Mesenchymal stem cell (in vitro differentiated cells and primary cell): ENCODE data around the gene EDRF1.
"Not testable (repeated sequence)": the region's sequence is repeated elsewhere in the genome, so short reads cannot be mapped to it uniquely, and the experiment has no call there.

ENCODE experiments used
- DNase-seq: peaks from one replicate; pipeline ENCODE4 v3.0.0-alpha.2; 2013
- H2AFZ ChIP-seq: one replicate; pipeline ENCODE4 v1.6.1; 2013; ENCODE audit warnings: low read depth, mild to moderate bottlenecking, control low read depth, inconsistent platforms, low read length, moderate library complexity
- H2AK5ac ChIP-seq: 2 replicates; pipeline ENCODE4 v1.6.1; 2013; ENCODE audit warnings: low read length, moderate library complexity, mild to moderate bottlenecking, inconsistent platforms; ENCODE audit not compliant: severe bottlenecking
- H2BK120ac ChIP-seq: one replicate; pipeline ENCODE4 v1.6.1; 2013; ENCODE audit warnings: low read depth, mild to moderate bottlenecking, inconsistent platforms, low read length, moderate library complexity
- H2BK12ac ChIP-seq, 2 experiments: one replicate each; pipeline ENCODE4 v1.6.1; 2013; ENCODE audit warnings: inconsistent platforms in 2 of 2, low read length in 2 of 2, mild to moderate bottlenecking in 2 of 2, moderate library complexity in 2 of 2, control low read depth in 1 of 2
- H2BK15ac ChIP-seq: one replicate; pipeline ENCODE4 v1.6.1; 2013; ENCODE audit warnings: mild to moderate bottlenecking, low read depth, inconsistent platforms; ENCODE audit not compliant: poor library complexity, severe bottlenecking
- H2BK5ac ChIP-seq: 2 replicates; pipeline ENCODE4 v1.6.1; 2013; ENCODE audit warnings: low read depth, mild to moderate bottlenecking, low read length, control low read depth, inconsistent platforms; ENCODE audit not compliant: poor library complexity, severe bottlenecking
- H3K14ac ChIP-seq, 2 experiments: one replicate each; pipeline ENCODE4 v1.6.1; 2013; ENCODE audit warnings: inconsistent platforms in 2 of 2, low read length in 2 of 2, control low read depth in 1 of 2, mild to moderate bottlenecking in 1 of 2, moderate library complexity in 1 of 2
- H3K18ac ChIP-seq, 2 experiments: one replicate each; pipeline ENCODE4 v1.6.1; 2013; ENCODE audit warnings: inconsistent platforms in 2 of 2, low read length in 2 of 2, control low read depth in 1 of 2, low read depth in 1 of 2, mild to moderate bottlenecking in 1 of 2
- H3K23ac ChIP-seq, 2 experiments: one replicate each; pipeline ENCODE4 v1.6.1; 2013; ENCODE audit warnings: inconsistent platforms in 2 of 2, low read length in 2 of 2, mild to moderate bottlenecking in 2 of 2, moderate library complexity in 2 of 2, control low read depth in 1 of 2
- H3K27ac ChIP-seq: 2 replicates; pipeline ENCODE4 v1.5.1; 2013; ENCODE audit warnings: mild to moderate bottlenecking, moderate library complexity, low read length, control low read depth, inconsistent platforms; ENCODE audit not compliant: poor library complexity, severe bottlenecking
- H3K27me3 ChIP-seq, 2 experiments: 2 replicates each; pipeline versions ENCODE4 v1.6.1 to v1.7.0; 2013; ENCODE audit warnings: low read length in 2 of 2, mild to moderate bottlenecking in 2 of 2, moderate library complexity in 2 of 2, control low read depth in 1 of 2, inconsistent platforms in 1 of 2; ENCODE audit not compliant: control insufficient read depth in 1 of 2, insufficient read depth in 1 of 2
- H3K36me3 ChIP-seq, 2 experiments: 2 replicates each; pipeline versions ENCODE4 v1.6.1 to v1.7.0; 2013; ENCODE audit warnings: low read length in 2 of 2, control low read depth in 1 of 2, inconsistent platforms in 1 of 2, low read depth in 1 of 2, mild to moderate bottlenecking in 1 of 2; ENCODE audit not compliant: insufficient read depth in 2 of 2, control insufficient read depth in 1 of 2
- H3K4ac ChIP-seq, 2 experiments: one replicate each; pipeline ENCODE4 v1.6.1; 2013; ENCODE audit warnings: inconsistent platforms in 2 of 2, low read length in 2 of 2, mild to moderate bottlenecking in 2 of 2, moderate library complexity in 2 of 2, control low read depth in 1 of 2, low read depth in 1 of 2
- H3K4me1 ChIP-seq: 2 replicates; pipeline ENCODE4 v1.6.1; 2013; ENCODE audit warnings: low read depth, low read length, control low read depth; ENCODE audit not compliant: control insufficient read depth, insufficient read depth
- H3K4me2 ChIP-seq: 2 replicates; pipeline ENCODE4 v1.6.1; 2013; ENCODE audit warnings: low read length, mild to moderate bottlenecking, inconsistent platforms; ENCODE audit not compliant: poor library complexity, severe bottlenecking
- H3K4me3 ChIP-seq, 2 experiments: 2 replicates each; pipeline versions ENCODE4 v1.5.1 to v1.7.0; 2013; ENCODE audit warnings: low read length in 2 of 2, mild to moderate bottlenecking in 2 of 2, control low read depth in 1 of 2, low read depth in 1 of 2; ENCODE audit not compliant: insufficient read depth in 1 of 2
- H3K79me1 ChIP-seq: replicated peaks from 2 replicates; pipeline ENCODE4 v1.6.1; 2013; ENCODE audit warnings: mild to moderate bottlenecking, control low read depth, low read length, inconsistent platforms; ENCODE audit not compliant: poor library complexity, severe bottlenecking
- H3K9ac ChIP-seq: 2 replicates; pipeline ENCODE4 v1.7.0; 2013; ENCODE audit warnings: mild to moderate bottlenecking, low read length, moderate library complexity
- H3K9me3 ChIP-seq: 2 replicates; pipeline ENCODE4 v1.7.0; 2013; ENCODE audit warnings: mild to moderate bottlenecking, low read length; ENCODE audit not compliant: control insufficient read depth
- H4K8ac ChIP-seq: one replicate; pipeline ENCODE4 v1.6.1; 2013; ENCODE audit warnings: inconsistent platforms, mild to moderate bottlenecking, low read length, moderate library complexity
- H4K91ac ChIP-seq: one replicate; pipeline ENCODE4 v1.6.1; 2013; ENCODE audit warnings: mild to moderate bottlenecking, low read length, inconsistent platforms
- WGBS: methylation state at CpG from one replicate; pipeline ENCODE4 v1.1.7; 2013; ENCODE audit warnings: mixed read lengths; 5-methylcytosine and 5-hydroxymethylcytosine counted together

The EDRF1 gene

DNA sequence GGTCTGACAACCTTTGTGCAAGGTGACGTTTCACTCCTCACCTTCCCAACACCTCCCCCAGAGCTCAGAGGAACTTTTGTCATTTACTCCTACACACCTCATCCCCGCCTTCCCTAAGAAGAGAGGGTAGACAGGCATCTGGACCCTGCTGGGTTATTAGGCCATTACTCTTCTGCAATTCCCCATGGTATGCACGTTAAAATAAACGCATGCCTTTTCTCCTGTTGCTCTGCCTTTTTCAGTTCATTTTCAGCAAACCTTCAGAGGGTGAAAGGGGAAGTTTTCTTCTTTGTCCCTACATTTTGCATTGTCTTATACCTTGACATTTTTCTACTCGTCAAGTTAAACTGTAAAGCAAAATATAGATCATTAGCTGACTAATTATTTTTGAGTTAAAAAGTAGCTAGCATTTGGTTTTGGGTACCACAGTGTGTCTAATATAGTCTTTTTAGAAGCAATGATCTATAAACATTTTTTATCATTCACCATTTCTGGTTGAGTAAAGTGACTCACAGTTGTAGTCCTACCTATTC is 10.5 kb upstream of the EDRF1 start:
- no peak overlapping the region for H3K4me3 ChIP-seq
- H3K14ac ChIP-seq = no peak overlapping the region
- H2BK120ac ChIP-seq = no peak overlapping the region
- no peak overlapping the region for H3K18ac ChIP-seq
- H3K36me3 ChIP-seq = peaks cover 0 to 4% of the 10 kb centered on the region in 2 experiments
- H2BK5ac ChIP-seq = peak overlapping the region; percentile 51
- DNase-seq = no peak
- H3K79me1 ChIP-seq = peaks cover 3% of the 10 kb centered on the region
- H3K9me3 ChIP-seq = no peaks in the 10 kb centered on the region
- H2AFZ ChIP-seq = no peak overlapping the region
- no peak overlapping the region for H2BK15ac ChIP-seq
- H3K4ac ChIP-seq = no peak overlapping the region
- H3K9ac ChIP-seq = no peak overlapping the region
- H3K4me2 ChIP-seq = no peak overlapping the region
- WGBS = 41% methylated on average over 3 of the region's 5 CpGs
- H3K27me3 ChIP-seq = no peaks in the 10 kb centered on the region
- peaks cover 3% of the 10 kb centered on the region for H3K4me1 ChIP-seq
- no peak overlapping the region for H4K91ac ChIP-seq
- no peak overlapping the region for H3K27ac ChIP-seq
- no peak overlapping the region for H4K8ac ChIP-seq
- no peak overlapping the region for H2AK5ac ChIP-seq
- H3K23ac ChIP-seq = no peak overlapping the region
- H2BK12ac ChIP-seq = no peak overlapping the region

GRCh38 chr10:125709553-125710474 is 9.7 kb upstream of the EDRF1 start:
- H3K9ac ChIP-seq = peak overlapping the region; percentile 53
- H2AK5ac ChIP-seq = no peak overlapping the region
- H2BK5ac ChIP-seq = no peak overlapping the region
- H2BK12ac ChIP-seq = no peak overlapping the region
- H3K79me1 ChIP-seq = peaks cover 3% of the 10 kb centered on the region
- H4K91ac ChIP-seq = no peak overlapping the region
- peaks cover 3% of the 10 kb centered on the region for H3K4me1 ChIP-seq
- H2AFZ ChIP-seq = no peak overlapping the region
- peaks cover 0 to 4% of the 10 kb centered on the region in 2 experiments for H3K36me3 ChIP-seq
- no peaks in the 10 kb centered on the region for H3K27me3 ChIP-seq
- peak; percentile 79 for DNase-seq
- H3K18ac ChIP-seq = no peak overlapping the region
- H2BK15ac ChIP-seq = no peak overlapping the region
- H3K4me3 ChIP-seq = peak overlapping the region in 1 of 2 experiments; percentile 32
- H3K14ac ChIP-seq = no peak overlapping the region
- no peak overlapping the region for H2BK120ac ChIP-seq
- H3K27ac ChIP-seq = no peak overlapping the region
- WGBS = 40% methylated on average over 8 of the region's 12 CpGs
- no peaks in the 10 kb centered on the region for H3K9me3 ChIP-seq
- H4K8ac ChIP-seq = no peak overlapping the region
- H3K4me2 ChIP-seq = no peak overlapping the region
- no peak overlapping the region for H3K4ac ChIP-seq
- no peak overlapping the region for H3K23ac ChIP-seq

GRCh38 chr10:125711110-125711750 is 8.3 kb upstream of the EDRF1 start:
- no peak overlapping the region for H3K18ac ChIP-seq
- H2BK5ac ChIP-seq = no peak overlapping the region
- H3K36me3 ChIP-seq = peaks cover 0 to 4% of the 10 kb centered on the region in 2 experiments
- peaks cover 3% of the 10 kb centered on the region for H3K4me1 ChIP-seq
- H2AFZ ChIP-seq = no peak overlapping the region
- no peak overlapping the region for H3K14ac ChIP-seq
- no peak overlapping the region for H3K23ac ChIP-seq
- no peak overlapping the region for H2BK120ac ChIP-seq
- no peak overlapping the region for H2AK5ac ChIP-seq
- no peaks in the 10 kb centered on the region for H3K27me3 ChIP-seq
- no peak overlapping the region for H2BK12ac ChIP-seq
- H2BK15ac ChIP-seq = no peak overlapping the region
- H4K8ac ChIP-seq = no peak overlapping the region
- H4K91ac ChIP-seq = peak overlapping the region; percentile 27
- no peaks in the 10 kb centered on the region for H3K9me3 ChIP-seq
- H3K27ac ChIP-seq = no peak overlapping the region
- no peak overlapping the region for H3K4me2 ChIP-seq
- peaks cover 3% of the 10 kb centered on the region for H3K79me1 ChIP-seq
- no peak overlapping the region for H3K4ac ChIP-seq
- DNase-seq = no peak
- H3K9ac ChIP-seq = no peak overlapping the region
- 93% methylated on average over 3 of the region's 3 CpGs for WGBS
- no peak overlapping the region for H3K4me3 ChIP-seq

- H2BK12ac ChIP-seq, H2AFZ ChIP-seq, H3K4me3 ChIP-seq, H2BK120ac ChIP-seq, H3K4ac ChIP-seq, H3K4me2 ChIP-seq, H3K79me1 ChIP-seq, H3K27me3 ChIP-seq, H4K8ac ChIP-seq, H3K9ac ChIP-seq, H4K91ac ChIP-seq, H3K27ac ChIP-seq, H3K14ac ChIP-seq, H2BK15ac ChIP-seq, H3K36me3 ChIP-seq, H3K18ac ChIP-seq, H3K9me3 ChIP-seq, H3K23ac ChIP-seq, H2AK5ac ChIP-seq, H2BK5ac ChIP-seq, H3K4me1 ChIP-seq, DNase-seq: not testable (repeated sequence)
- 100% methylated on average over 2 of the region's 4 CpGs for WGBS
Measured at GRCh38 chr10:125714728-125715127, 4.8 kb upstream of the EDRF1 start.
